ENCODE measurements around the gene COG3.

Gene COG3

GRCh38 chr13:45554604-45555109, 89.9 kb downstream of the COG3 start:
- DNase-seq: no peak

GRCh38 chr13:45564133-45564776, 99.5 kb downstream of the COG3 start:
- no peak for DNase-seq

GRCh38 chr13:45565331-45565730, 100.6 kb downstream of the COG3 start:
- no peak for DNase-seq

GRCh38 chr13:45575146-45575829, 110.5 kb downstream of the COG3 start:
- no peak for DNase-seq

GRCh38 chr13:45575830-45576180, 111.1 kb downstream of the COG3 start:
- no peak for DNase-seq

GRCh38 chr13:45576466-45576865, 111.7 kb downstream of the COG3 start:
- DNase-seq: no peak

- no peak for DNase-seq
Observed at GRCh38 chr13:45582408-45583076, 117.8 kb downstream of the COG3 start.

GRCh38 chr13:45584816-45585215, 120.1 kb downstream of the COG3 start:
- DNase-seq: no peak

Measured in NCI-H1436 (cell line).